Measurements from ENCODE around the gene UBAC2.
"Not testable (repeated sequence)": the region's sequence is repeated elsewhere in the genome, so short reads cannot be mapped to it uniquely, and the experiment has no call there.

UBAC2 gene

DNA sequence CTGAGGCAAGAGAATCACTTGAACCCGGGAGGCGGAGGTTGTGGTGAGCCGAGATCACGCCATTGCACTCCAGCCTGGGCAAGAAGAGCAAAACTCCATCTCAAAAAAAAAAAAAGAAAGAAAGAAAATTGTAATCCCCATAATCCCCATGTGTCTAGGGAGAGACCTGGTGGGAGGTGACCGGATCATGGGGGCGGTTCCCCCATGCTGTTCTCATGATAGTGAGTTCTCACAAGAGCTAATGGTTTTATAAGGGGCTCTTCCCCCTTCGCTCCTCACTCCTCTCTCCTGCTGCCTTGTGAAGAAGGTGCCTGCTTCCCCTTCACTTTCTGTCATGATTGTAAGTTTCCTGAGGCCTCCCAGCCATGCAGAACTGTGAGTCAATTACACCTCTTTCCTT, 192.7 kb downstream of the UBAC2 start:
- DNase-seq (ENCODE audit: low read depth in 2 of 2) = not testable (repeated sequence)

DNA sequence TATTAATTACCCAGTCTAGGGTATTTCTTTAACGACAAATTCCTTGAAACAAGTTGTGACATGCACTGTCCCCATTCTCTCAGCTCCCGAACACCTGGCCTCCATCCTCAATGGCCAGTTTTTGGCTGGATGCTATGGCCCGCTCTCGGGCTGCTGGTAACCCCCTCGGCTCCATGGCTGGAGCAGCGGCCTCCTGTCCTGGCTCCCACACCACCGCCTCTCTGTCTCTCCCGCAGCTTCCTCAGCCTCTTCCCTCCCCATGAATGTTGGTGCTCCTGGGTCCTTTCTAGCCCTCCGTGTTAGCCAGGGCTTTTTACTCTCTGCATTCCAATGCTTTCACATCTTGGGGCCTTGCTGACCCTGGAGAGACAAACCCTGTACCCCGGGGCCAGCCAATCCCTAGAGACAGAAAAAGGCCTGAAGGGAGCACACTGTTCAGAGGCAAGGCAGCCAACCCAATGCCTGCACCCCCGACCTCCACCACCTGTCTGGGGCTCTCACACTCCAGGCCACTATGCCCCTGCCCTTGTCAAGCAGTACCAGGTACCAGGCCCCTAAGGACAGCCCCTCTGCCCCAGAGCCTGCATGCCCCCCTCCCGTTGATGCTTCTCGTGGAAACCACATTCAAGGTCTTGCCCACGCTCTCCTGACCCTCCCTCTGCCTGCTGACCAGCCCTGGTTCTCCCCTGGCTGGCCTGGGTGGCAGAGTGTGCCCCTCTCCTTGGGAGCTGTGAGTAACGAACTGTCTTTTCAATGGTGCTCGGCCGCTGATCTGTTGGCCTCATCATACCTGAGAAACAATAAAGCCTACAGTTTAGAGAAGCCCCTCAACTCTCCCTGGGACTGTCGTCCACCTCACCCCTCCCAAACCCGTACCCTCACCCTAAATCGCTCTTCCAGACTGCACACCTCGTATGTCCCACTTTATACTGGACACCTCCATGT, 193.4 kb downstream of the UBAC2 start:
- DNase-seq (ENCODE audit: low read depth in 2 of 2) = no peak

DNA sequence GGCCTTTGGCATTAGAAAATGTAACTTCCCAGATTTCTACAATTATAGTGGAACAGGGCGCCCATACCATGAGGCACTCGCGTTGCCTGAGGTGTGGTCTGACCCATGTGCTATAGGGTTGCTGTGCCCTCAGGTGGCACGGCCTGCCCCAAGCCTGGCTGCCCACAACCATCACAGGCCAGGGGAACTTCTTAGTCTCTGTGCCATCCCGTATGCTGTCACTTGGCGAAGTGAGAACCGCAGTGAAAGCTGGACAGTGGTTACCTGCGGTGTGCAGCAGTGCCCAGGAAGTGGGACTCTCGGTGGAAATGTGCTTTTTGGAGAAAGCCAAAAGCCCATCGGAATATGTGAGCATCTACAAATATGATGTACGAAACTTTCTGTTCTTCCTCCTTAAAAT, 194.8 kb downstream of the UBAC2 start:
- no peak for DNase-seq (ENCODE audit: low read depth in 2 of 2)

DNA sequence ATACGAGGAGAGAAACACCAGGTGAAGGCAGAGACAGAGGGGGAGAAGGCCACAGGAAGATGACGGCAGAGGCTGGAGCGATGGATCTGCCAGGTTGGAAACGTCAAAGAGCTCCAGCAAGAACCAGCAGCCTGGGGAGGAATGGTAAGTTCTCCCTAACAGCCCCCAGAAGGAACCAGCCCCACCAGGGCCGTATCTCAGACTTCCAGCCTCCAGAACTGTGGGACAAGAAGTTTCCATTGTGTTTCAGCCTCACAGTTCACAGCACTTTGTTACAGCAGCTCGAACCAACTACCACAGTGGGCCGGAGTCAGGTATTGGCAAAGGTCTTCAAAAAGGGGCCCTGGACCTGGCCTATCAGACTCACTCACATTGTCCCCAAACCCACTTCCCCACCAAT, 195.8 kb downstream of the UBAC2 start:
- DNase-seq (ENCODE audit: low read depth in 2 of 2) = no peak

DNA sequence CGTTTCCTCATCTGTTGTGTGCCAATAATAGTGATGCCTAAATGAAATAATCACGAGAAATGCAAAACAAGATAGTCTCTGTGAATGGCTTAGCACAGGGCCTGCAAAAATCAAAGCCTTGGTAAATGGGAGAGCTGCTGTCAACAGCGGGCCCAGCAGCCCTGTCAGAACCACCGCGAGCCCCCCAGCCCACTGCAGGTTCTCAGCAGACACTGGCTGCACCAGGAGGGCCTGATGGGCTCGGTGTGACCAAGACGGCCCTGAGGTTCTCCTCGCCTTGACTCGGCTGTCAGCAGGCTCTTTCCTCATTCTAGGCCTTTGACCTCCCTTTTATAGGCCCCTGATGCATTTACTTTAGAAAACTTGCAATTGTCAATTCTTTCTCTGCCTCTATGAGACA, 197.4 kb downstream of the UBAC2 start:
- DNase-seq (ENCODE audit: low read depth in 2 of 2) = no peak

DNA sequence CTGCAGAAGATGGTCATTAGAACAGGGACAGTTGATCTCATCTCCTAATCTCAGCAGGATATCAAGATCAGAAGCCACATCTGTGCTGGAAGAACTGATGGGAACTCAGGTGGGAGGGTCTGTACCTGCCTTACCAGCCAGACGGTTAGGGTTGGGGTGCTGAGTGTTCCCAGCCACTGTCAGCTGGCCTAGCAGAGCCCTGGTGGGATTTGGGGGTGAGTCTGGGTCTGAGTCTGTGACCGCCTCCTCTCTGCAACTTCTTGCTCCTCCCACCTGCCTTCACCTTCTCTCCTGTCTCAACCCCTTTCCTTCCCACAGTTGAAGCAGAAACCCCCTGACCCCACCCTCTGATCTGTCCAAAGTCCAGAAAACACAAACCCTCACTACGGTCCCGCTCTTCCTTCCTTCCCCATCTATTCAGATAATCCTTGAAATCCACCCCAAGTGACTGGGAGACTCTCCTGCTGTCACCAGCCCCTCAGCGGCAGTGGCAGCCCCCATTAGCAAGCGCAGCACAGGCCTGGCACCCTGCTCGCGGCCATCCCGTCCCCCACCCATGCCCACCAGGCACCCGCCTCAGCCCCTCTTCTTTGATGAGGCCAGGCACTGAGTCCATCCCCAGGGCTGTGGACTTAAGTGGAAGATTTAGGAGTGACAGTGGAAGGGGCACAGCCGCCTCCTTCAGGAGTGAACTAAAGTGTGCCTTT, 198.4 kb downstream of the UBAC2 start:
- DNase-seq (ENCODE audit: low read depth in 2 of 2) = no peak

DNA sequence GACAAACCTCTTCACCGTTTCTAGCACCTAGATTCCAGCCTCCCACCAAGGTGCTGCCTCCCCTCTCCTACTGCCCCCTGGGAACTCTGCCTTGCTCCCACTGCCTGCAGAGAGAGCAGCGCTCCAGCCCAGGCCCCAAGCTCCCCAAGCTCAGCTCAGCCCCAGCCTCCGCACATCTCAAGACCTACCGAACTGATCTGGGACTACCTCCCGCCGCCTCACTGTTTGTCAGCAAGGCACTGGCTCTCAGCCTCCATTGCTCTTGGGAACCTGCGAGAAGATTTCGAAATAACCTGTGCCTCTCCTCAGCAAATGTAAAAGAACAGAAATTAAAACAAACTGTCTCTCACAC, 198.9 kb downstream of the UBAC2 start:
- DNase-seq (ENCODE audit: low read depth in 2 of 2) = no peak

DNA sequence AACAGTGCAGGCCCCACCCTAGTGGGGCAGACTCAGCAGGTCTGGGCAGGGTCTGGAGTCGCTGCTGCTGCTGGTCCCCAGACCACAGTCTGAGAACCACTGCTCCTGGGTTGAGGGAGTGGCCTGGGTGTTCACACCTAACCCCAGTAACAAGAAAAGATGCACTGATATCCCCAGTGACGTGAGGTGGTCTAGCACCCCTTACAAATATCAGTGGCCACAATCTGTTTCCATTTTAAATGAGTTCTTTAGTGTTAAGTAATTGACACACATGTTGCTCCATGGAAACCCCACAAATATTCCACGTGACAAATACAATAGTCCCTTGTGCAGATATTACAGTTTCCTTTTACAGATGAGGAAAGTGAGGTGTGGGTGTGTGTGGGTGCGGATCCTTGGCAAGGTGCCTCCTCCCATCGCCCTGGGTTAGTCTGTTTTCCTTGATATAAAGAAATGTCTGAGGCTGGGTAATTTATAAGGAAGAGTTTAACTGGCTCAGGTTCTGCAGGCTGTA, 202.9 kb downstream of the UBAC2 start:
- no peak for DNase-seq (ENCODE audit: low read depth in 2 of 2)

DNA sequence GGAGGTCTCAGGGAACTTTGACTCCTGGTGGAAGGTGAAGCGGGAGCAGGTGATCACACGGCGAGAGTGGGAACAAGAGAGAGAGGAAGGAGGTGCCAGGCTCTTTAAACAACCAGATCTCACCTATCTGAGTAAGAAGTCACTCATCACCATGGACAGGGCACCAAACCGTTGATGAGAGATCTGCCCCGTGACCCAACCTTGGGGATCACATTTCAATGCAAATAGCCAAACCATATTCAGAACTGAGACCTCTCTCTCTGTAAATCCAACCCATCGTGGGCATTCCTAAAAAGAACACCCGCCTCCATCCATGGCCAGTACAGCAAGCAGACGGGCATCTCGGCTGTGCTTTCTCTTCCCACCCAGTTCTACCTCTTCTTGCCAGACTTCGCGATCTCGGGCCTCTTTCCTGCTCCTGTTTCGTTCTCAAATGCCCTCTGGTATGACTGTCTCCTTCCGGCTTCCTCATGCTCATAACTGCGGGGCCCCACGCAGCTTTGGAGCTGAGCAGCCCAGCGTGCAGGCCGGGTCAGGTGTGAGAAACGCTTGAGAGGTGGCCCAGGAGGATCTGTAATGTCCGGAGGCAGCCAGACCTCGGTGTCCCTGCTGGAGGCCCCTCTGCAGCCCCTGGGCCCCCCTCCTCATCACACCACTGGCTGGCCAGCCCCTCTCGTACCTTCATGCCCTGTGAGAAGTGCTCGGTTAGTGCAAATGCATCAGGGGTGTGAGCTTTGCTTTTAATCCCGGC, 203.5 kb downstream of the UBAC2 start:
- no peak for DNase-seq (ENCODE audit: low read depth in 2 of 2)

DNA sequence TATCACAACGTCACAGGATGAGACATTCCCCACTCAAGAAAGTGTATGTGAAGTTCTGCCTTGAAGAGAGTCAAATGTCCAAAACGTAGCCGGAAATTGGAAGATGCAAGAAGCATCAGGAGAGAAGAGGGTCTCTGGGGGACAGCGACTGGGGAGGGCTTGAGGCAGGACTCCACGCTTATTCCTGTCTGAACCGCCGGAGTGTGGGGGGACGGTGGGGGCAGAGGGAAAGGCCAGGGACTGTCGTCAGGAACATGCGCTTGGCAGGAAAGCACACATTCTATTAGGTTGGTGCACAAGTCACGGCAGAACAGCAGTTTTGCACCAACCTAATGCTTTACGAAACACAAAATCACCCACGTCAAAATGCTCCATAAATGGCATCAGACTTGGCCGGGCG, 205.3 kb downstream of the UBAC2 start:
- no peak for DNase-seq (ENCODE audit: low read depth in 2 of 2)

DNA sequence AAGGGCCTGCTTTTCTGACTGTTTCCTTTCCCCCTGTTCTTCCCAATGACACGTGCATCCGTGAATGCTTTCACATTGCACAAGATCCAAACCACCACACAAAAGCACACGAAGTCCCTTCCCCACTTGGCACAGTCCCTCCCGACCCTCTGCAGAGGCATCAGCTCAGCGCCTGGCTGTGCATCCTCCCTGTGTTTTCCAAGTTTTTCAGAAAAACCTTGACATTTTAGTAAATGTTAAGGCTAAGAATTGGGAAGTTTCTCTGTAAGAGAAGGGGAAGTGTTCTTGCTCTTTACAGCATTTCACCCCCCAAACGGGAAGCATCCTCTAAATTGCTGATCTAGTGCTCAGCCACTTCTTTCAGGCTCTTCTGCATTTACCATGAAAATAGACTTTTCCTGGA, 206.1 kb downstream of the UBAC2 start:
- DNase-seq (ENCODE audit: low read depth in 2 of 2) = no peak

DNA sequence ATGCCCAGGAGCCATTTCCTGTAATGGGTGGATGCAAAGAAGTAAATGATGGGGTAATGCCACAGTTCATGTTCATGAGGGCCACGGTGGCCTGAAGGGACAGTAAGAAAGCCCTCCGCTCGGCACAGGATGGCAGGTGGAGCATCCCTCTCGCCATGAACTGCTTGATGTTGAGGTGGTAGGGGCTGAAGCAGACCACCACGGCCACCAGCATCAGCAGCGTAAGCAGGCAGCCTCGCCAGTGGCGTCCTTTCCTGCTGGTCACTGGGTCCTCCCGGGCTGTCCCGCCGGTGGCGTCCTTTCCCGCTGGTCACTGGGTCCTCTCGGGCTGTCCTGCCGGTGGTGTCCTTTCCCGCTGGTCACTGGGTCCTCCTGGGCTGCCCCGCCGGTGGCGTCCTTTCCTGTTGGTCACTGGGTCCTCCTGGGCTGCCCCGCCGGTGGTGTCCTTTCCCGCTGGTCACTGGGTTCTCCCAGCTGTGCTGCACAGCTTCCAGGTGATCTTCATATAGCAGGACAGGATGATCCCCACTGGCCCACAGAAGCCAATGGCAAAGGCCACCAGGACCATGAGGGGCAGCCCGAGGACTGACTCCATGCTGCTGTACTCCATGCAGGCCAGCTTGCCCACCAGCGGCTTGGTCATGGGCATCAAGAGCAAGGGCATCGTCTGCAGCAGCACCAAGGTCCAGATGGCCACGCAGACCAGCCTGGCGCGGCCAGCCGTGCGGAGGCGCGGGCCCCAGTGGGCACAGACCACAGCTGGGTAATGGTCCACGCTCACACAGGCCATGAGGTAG, 207.4 kb downstream of the UBAC2 start:
- DNase-seq (ENCODE audit: low read depth in 2 of 2) = no peak

DNA sequence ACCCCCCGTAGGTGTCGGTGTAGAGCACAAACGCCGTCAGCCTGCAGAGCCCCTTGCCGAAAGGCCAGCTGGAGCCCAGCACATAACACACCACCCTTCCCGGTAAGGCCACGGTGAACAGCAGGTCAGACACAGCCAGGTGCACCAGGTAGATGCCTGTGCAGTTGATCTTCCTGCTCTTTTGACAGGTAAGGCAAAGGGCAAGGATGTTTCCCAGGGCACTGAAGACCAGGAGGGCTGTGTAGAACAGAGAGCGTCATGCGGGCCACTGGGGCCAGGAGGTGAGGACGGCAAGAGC, 208.0 kb downstream of the UBAC2 start:
- no peak for DNase-seq (ENCODE audit: low read depth in 2 of 2)

DNA sequence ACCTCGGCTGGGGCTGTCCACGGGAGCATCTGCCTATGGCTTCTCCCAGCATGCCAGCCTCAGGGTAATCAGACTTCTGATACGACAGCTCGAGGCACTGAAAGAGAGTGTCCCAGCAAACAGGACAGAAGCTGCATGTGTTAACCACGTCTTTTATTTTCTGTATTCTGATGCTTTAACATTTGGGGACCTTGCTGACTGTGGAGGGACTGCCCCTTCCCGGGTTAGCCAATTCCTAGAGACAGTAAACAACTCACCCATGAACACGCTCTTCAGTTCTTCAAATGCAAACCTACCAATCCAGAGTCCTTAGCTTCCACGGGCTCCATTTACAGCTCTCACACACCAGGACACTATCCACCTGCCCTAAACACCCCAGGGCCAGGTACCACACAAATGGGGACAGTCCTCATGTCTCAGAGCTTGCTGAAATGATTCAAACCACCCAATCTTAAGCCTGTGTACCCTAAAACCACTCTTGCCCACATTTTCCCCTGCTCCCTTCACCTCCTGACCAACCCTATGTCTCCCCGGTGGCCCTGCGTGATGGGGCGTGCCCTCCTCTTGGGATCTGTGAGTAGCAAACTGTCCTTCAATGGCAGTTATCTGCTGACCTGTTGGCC, 208.9 kb downstream of the UBAC2 start:
- DNase-seq (ENCODE audit: low read depth in 2 of 2) = not testable (repeated sequence)

DNA sequence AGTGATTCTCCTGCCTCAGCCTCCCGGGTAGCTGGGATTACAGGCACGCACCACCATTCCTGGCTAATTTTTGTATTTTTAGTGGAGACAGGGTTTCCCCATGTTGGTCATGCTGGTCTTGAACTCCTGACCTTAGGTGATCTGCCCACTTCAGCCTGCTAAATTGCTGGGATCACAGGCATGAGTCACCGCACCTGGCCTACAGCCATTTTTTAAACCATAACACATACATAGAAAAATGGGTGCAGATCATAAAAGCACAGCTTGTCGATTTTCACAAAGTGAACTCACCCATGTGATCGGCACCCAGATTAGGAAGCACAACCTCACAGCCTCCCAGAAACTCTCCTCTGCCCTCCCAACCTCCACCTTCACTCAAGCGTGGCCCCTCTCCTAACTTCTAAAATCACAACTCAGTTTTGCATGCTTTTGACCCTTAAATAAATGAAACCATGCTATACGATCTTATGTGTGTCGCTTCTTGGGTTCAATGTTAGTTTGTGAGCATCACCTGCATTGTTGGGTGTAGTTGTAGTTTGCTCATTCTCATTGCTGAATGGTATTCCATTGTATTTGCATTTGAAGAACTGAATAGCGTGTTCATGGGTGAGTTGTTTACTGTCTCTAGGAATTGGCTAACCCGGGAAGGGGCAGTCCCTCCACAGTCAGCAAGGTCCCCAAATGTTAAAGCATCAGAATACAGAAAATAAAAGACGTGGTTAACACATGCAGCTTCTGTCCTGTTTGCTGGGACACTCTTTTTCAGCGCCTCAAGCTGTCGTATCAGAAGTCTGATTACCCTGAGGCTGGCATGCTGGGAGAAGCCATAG, 210.2 kb downstream of the UBAC2 start:
- not testable (repeated sequence) for DNase-seq (ENCODE audit: low read depth in 2 of 2)

DNA sequence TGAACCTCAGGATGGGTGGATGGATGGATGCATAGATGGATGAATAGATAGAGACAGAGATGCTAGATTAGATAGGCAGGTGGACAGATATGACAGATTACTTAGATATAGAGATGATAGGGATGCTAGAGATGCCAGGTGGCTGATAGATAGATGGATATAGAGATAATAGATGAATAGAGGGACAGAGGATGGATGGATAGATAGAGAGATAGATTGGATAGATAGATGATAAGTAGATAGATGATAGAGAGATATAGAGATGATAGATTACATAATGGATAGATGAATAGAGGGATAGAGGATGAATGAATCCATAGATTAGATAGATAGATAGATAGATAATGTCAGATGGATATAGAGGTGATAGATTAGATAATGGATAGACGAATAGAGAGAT, 212.2 kb downstream of the UBAC2 start:
- no peak for DNase-seq (ENCODE audit: low read depth in 2 of 2)

DNA sequence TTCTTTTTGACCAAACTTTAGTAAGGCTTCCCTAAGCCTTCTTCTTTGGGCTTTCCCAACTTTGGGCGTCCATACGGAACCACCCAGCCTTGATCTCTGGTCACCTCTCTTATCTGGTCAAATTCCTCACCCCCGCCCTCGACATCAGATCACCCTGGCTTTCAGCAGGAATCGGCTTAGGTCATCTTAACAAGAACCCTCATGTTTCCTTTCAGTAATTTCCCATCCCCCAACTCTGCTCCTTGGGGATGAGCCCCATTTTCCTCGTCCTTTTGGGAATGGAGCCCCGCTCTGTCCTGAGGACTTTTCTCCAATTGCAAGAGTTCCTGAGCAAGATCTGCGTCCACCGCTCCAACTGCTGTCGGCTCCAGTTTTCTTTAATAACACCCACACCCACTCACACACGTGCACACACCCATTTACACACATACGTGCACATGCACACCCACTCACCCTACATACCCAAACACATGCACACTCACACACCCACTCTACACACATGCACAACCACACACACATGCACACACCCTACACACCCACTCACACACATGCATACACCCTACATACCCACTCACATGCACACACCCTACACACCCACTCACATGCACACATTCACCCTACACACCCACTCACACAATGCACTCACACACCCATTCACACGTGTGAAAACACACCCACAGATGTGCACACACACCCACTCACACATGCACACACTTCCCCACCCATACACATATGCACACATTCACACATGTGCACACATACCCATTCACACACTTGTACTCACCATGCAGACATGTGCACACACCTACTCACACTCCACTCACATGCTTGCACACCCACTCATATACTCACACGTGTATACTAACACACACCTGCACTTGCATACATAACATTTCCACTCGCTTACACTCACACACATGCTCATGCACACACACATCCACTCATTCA, 213.7 kb downstream of the UBAC2 start:
- DNase-seq (ENCODE audit: low read depth in 2 of 2) = no peak

DNA sequence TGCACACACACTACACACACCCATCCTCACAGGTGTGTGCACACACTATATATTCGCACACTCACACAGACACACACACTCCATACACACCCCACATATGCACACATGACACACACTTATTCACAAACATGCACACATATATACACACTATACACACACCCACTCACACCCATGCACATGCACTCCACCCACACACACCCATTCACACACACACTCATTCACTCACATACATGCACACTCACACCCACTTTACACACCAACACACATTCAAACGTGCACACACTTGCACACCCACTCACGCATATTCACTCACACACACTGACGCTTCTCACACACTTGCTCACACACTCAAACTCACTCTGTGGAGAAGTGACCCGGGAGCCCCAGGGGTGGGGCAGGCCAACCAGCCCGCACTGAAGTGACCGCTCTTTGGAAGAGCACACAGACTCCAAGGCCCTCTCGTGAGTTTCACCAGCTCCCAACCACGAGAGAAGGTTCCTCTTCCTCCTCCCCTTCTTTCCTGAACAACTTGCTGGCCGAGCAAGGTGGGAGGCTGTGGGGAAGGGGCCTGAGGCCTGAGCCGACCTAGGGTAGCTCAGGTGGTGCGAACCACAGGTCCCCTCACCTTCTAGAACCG, 214.5 kb downstream of the UBAC2 start:
- DNase-seq (ENCODE audit: low read depth in 2 of 2) = no peak

Measured in activated CD4-positive, alpha-beta T cell treated with anti-CD3 and anti-CD28 coated beads for 24 hours (primary cell).